ENCODE results near the gene TAS2R40.
"Not testable (repeated sequence)": the region's sequence is repeated elsewhere in the genome, so short reads cannot be mapped to it uniquely, and the experiment has no call there.

TAS2R40 gene

GRCh38 chr7:143250822-143251221 is 29.0 kb downstream of the TAS2R40 start:
- DNase-seq = no peak
- Mint-ChIP-seq H3K4me1 (ENCODE audit: low read depth) (peaks cover 82% of the 10 kb centered on the region), H3K36me3 (ENCODE audit: low read depth) (peaks cover 10% of the 10 kb centered on the region), H3K27ac (peak overlapping the region; percentile 51), H3K9me3 (peaks cover 7% of the 10 kb centered on the region), H3K27me3 (no peaks in the 10 kb centered on the region), H3K4me3 (peak overlapping the region; percentile 1)

DNA sequence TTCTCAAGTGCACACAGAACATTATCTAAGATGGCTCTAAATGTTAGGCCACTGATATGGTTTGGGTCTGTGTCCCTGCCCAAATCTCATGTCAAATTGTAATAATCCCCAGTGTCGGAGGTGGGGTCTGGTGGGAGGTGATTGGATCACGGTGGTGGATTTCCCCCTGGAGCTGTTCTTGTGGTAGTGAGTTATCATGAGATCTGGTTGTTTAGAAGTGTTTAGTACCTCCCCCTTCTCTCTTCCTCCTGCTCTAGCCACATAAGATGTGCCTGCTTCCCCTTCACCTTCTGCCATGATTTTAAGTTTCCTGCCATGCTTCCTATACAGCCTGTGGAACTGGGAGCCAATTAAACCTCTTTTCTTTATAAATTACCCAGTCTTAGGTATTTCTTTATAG is 30.2 kb downstream of the TAS2R40 start:
- Mint-ChIP-seq H3K36me3 (ENCODE audit: low read depth) (peaks cover 10% of the 10 kb centered on the region), H3K9me3 (peaks cover 7% of the 10 kb centered on the region), H3K27me3 (no peaks in the 10 kb centered on the region), H3K27ac (peak overlapping the region; percentile 74), H3K4me1 (ENCODE audit: low read depth) (peaks cover 79% of the 10 kb centered on the region), H3K4me3 (no peak overlapping the region)
- no peak for DNase-seq

DNA sequence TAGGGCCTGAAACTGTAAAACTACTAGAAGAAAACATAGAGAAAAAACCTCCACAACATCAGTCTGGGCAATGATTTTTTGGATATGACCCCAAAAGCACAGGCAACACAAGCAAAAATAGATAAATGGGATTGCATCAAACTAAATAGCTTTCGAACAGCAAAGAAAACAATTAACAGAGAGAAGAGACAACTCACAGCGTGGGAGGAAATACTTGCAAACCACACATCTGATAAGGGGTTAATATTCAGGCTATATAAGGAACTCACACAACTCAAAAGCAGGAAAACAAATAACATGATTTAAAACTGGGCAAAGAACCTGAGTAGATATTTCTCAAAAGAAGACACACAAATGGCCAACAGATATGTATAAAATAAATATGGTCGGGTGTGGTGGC is 33.7 kb downstream of the TAS2R40 start:
- no peak for DNase-seq
- peaks cover 76% of the 10 kb centered on the region for H3K4me1 Mint-ChIP-seq (ENCODE audit: low read depth)
- peak overlapping the region; percentile 24 for H3K27ac Mint-ChIP-seq
- H3K36me3 Mint-ChIP-seq (ENCODE audit: low read depth) = peaks cover 9% of the 10 kb centered on the region
- H3K9me3 Mint-ChIP-seq = peaks cover 5% of the 10 kb centered on the region
- H3K27me3 Mint-ChIP-seq = no peaks in the 10 kb centered on the region
- H3K4me3 Mint-ChIP-seq = no peak overlapping the region

- H3K36me3 Mint-ChIP-seq (ENCODE audit: low read depth) = peaks cover 9% of the 10 kb centered on the region
- no peak for DNase-seq
- H3K4me3 Mint-ChIP-seq = no peak overlapping the region
- H3K27me3 Mint-ChIP-seq = no peaks in the 10 kb centered on the region
- H3K27ac Mint-ChIP-seq = peak overlapping the region; percentile 13
- H3K9me3 Mint-ChIP-seq = peaks cover 5% of the 10 kb centered on the region
- H3K4me1 Mint-ChIP-seq (ENCODE audit: low read depth) = peaks cover 73% of the 10 kb centered on the region
These were observed 34.5 kb downstream of the TAS2R40 start for GRCh38 chr7:143256325-143256724.

GRCh38 chr7:143256932-143257331 is 35.1 kb downstream of the TAS2R40 start:
- peaks cover 70% of the 10 kb centered on the region for H3K4me1 Mint-ChIP-seq (ENCODE audit: low read depth)
- H3K4me3 Mint-ChIP-seq = no peak overlapping the region
- H3K27ac Mint-ChIP-seq = peak overlapping the region; percentile 13

DNA sequence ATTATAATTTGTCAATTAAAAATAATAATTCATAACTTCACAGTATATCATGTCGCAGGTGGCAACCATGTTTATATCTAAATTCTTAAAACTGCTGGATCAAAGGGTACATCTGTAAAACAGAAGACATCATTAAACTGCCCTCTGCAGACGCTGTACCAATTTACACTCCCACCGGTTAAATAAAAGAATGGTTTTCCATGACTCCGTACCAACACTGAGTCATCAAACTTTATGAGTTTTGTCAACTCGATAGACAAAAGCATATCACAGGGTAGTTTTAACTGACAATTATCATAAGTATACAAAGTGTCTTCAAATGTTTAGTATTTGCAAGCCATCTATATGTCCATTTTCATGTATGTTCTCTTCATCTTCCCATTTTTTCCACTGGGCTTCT is 35.7 kb downstream of the TAS2R40 start:
- Mint-ChIP-seq H3K9me3 (peaks cover 4% of the 10 kb centered on the region), H3K4me1 (ENCODE audit: low read depth) (peaks cover 70% of the 10 kb centered on the region), H3K27me3 (no peaks in the 10 kb centered on the region), H3K27ac (peak overlapping the region; percentile 45), H3K4me3 (no peak overlapping the region), H3K36me3 (ENCODE audit: low read depth) (peaks cover 3% of the 10 kb centered on the region)
- no peak for DNase-seq

More at GRCh38 chr7:143256932-143257331, 35.1 kb downstream of the TAS2R40 start:
- H3K27me3 Mint-ChIP-seq = no peaks in the 10 kb centered on the region
- peaks cover 5% of the 10 kb centered on the region for H3K9me3 Mint-ChIP-seq
- DNase-seq = no peak
- H3K36me3 Mint-ChIP-seq (ENCODE audit: low read depth) = peaks cover 9% of the 10 kb centered on the region

- DNase-seq = no peak
- Mint-ChIP-seq H3K4me1 (ENCODE audit: low read depth) (peaks cover 67% of the 10 kb centered on the region), H3K9me3 (no peaks in the 10 kb centered on the region), H3K27me3 (no peaks in the 10 kb centered on the region), H3K4me3 (peak overlapping the region; percentile 32), H3K36me3 (ENCODE audit: low read depth) (peaks cover 6% of the 10 kb centered on the region), H3K27ac (peak overlapping the region; percentile 86)
These were observed 37.0 kb downstream of the TAS2R40 start for GRCh38 chr7:143258831-143259230.

DNA sequence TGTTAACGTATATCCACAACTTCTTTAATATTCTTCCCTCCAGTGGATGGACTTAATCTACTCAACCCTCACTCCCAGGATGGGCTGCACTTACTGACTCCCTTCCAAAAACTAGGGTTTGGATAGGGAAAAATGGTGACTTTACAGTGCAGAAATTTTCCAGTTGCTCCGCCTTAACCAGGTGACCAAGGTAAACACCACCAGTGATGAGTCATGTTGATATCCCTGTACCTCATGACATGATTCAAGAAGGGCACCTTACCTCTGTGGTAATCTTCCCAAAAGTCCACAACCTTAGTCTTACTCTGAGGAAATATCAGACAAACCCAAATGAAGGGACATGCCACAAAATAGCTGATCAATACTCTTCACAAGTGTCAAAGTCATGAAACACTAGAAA is 37.9 kb downstream of the TAS2R40 start:
- Mint-ChIP-seq H3K27me3 (no peaks in the 10 kb centered on the region), H3K4me3 (no peak overlapping the region), H3K4me1 (ENCODE audit: low read depth) (peaks cover 69% of the 10 kb centered on the region), H3K27ac (peak overlapping the region; percentile 7), H3K9me3 (no peaks in the 10 kb centered on the region), H3K36me3 (ENCODE audit: low read depth) (peaks cover 15% of the 10 kb centered on the region)
- no peak for DNase-seq

DNA sequence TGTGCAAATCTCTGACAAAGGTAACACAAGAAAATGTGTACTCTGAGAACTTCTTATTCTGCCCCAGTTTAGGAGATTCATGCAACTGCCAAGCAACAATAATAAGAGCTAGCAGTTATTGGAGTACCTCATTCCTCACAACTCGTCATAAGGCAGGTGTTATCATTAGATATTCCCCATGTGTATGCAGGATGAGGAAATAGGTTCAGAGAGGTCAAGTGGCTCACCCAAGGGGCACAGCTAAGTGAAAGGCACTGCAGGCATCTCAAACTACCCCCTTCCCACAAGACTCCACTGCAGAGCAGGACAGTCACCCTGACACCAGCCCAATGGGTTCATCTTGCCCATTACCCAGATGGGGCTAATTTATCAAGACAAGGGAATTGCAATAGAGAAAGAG is 40.1 kb downstream of the TAS2R40 start:
- peak overlapping the region; percentile 98 for H3K27ac Mint-ChIP-seq
- H3K4me1 Mint-ChIP-seq (ENCODE audit: low read depth) = peaks cover 65% of the 10 kb centered on the region
- no peak for DNase-seq
- H3K9me3 Mint-ChIP-seq = no peaks in the 10 kb centered on the region
- H3K27me3 Mint-ChIP-seq = no peaks in the 10 kb centered on the region
- peaks cover 37% of the 10 kb centered on the region for H3K36me3 Mint-ChIP-seq (ENCODE audit: low read depth)
- peak overlapping the region; percentile 97 for H3K4me3 Mint-ChIP-seq

DNA sequence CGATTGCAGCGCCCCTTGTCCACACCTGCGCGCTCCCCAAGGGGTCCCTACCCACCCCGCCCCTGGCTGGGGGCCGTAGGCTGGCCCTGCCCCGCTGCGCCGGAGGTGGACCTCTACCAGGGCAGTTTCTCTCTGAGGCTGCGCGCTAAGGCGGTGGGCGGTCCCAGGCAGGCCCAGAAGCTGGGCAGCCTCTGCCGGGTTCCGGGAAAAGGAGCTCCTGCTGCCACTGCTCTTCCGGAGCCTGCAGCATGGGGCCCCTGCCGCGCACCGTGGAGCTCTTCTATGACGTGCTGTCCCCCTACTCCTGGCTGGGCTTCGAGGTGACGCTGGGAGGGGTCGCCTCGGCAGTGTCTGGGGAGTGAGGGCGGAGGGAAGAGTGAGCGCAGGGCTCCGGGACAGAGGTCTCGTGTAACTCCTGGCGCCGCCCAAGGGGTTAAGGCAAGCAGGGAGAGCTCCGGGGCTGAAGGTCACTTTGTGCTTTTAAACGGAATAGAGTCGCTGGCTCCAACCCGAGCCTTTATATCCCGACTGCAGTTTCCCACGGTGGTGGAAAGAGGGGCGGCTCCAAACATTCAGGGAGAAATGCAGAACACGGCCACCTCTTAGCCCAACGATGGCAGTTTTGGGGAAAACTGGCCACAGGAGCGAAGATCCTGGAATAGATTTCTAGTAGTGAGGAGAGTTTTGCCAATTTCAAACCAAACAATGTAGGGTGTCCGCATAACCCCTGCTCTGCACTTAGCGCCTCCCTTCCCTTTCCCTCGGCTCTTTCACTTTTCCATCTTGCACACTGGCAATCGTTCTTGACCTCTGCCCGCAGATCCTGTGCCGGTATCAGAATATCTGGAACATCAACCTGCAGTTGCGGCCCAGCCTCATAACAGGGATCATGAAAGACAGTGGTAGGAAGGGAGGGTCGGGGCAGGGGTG is 41.7 kb downstream of the TAS2R40 start, which contains the start of gene GSTK1:
Gene GSTK1 (plus strand): TSS at position 176 of the 930 bp plus-strand sequence. CDS start 73 bp downstream, at position 249.
- DNase-seq = peak; percentile 89
- H3K4me3 Mint-ChIP-seq = peak within 1 kb of the TSS; percentile 97
- peak within 1 kb of the TSS; percentile 98 for H3K27ac Mint-ChIP-seq
- peaks cover 53% of the 10 kb centered on the region for H3K36me3 Mint-ChIP-seq (ENCODE audit: low read depth)
- H3K27me3 Mint-ChIP-seq = no peaks in the 10 kb centered on the region
- H3K4me1 Mint-ChIP-seq (ENCODE audit: low read depth) = peaks cover 60% of the 10 kb centered on the region
- H3K9me3 Mint-ChIP-seq = no peaks in the 10 kb centered on the region

GRCh38 chr7:143264196-143264568 is 42.3 kb downstream of the TAS2R40 start:
- not testable (repeated sequence) for H3K27me3 Mint-ChIP-seq, DNase-seq, H3K9me3 Mint-ChIP-seq
- Mint-ChIP-seq H3K27ac (peak overlapping the region; percentile 98), H3K4me3 (peak overlapping the region; percentile 97), H3K4me1 (ENCODE audit: low read depth) (peaks cover 57% of the 10 kb centered on the region), H3K36me3 (ENCODE audit: low read depth) (peaks cover 59% of the 10 kb centered on the region)

DNA sequence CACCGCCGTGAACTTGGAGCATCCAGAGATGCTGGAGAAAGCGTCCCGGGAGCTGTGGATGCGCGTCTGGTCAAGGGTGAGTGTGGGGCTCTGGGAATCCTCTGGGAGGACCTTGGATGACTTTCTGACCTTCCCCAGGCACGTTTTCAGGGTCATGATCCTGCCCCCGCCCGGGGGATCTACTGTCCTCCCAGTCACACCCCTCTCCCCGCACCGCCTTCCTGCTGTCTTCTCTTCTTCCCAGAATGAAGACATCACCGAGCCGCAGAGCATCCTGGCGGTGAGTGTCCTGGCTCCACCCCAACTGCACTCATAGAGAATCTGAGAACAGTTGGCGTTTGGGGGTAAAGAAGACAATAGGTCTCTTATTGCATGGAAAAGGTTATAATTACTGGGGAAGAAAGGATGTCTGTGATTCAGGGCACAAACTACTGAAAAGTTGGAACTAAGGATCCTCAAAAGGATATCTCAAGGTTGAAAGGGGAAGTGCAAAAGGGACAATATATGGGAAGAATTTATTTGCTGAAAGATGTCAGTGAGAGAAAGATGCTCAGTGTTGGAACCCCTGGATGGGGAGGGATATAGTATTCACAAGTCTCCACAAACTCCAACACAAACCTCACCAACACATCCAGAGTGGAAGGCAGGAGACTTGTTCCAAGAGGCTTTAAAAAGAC is 43.3 kb downstream of the TAS2R40 start:
- Mint-ChIP-seq H3K27me3 (no peaks in the 10 kb centered on the region), H3K27ac (peak overlapping the region; percentile 98), H3K4me3 (peak overlapping the region; percentile 97), H3K9me3 (no peaks in the 10 kb centered on the region), H3K4me1 (ENCODE audit: low read depth) (peaks cover 53% of the 10 kb centered on the region), H3K36me3 (ENCODE audit: low read depth) (peaks cover 69% of the 10 kb centered on the region)
- no peak for DNase-seq

DNA sequence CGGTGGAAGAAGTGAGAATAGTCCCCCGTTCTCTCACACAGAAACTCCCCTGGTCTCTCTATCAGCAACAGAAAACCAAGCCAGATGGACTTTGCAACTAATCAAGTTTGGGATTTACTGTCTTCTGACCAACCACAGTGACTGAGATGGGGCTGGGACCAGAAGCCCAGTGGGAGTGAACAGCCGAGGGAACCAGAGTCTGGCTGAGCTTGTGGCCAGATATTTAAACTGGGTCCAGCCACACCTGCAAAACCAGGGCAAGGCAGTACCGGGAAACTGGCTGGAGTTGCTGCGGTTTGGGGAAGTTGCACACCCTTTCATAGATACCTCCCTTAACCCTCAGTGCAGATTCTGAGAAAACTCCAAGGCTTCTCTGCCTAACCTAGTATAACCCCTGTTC is 47.4 kb downstream of the TAS2R40 start:
- peaks cover 76% of the 10 kb centered on the region for H3K36me3 Mint-ChIP-seq (ENCODE audit: low read depth)
- H3K27ac Mint-ChIP-seq = peak overlapping the region; percentile 71
- H3K4me3 Mint-ChIP-seq = no peak overlapping the region
- no peaks in the 10 kb centered on the region for H3K9me3 Mint-ChIP-seq
- no peaks in the 10 kb centered on the region for H3K27me3 Mint-ChIP-seq
- no peak for DNase-seq
- H3K4me1 Mint-ChIP-seq (ENCODE audit: low read depth) = peaks cover 44% of the 10 kb centered on the region

GRCh38 chr7:143271240-143271639 is 49.4 kb downstream of the TAS2R40 start:
- no peak overlapping the region for H3K4me3 Mint-ChIP-seq
- H3K4me1 Mint-ChIP-seq (ENCODE audit: low read depth) = peaks cover 27% of the 10 kb centered on the region
- H3K9me3 Mint-ChIP-seq = no peaks in the 10 kb centered on the region
- H3K27me3 Mint-ChIP-seq = no peaks in the 10 kb centered on the region
- peaks cover 56% of the 10 kb centered on the region for H3K36me3 Mint-ChIP-seq (ENCODE audit: low read depth)
- no peak for DNase-seq
- H3K27ac Mint-ChIP-seq = peak overlapping the region; percentile 54

All from activated T-cell treated with anti-CD3 and anti-CD28 coated beads, Interleukin-2, amount 50 U/mL, for 24 hours (primary cell).